Measurements from ENCODE around the gene IPMK. TPM values are rescaled to one million over a fixed set of nuclear protein-coding genes. Genes with fewer than 3 reads are reported as not detected.

IPMK gene
- total and polyA plus RNA-seq, 2 experiments from 2014 or later: 5.5 to 17.8 TPM

DNA sequence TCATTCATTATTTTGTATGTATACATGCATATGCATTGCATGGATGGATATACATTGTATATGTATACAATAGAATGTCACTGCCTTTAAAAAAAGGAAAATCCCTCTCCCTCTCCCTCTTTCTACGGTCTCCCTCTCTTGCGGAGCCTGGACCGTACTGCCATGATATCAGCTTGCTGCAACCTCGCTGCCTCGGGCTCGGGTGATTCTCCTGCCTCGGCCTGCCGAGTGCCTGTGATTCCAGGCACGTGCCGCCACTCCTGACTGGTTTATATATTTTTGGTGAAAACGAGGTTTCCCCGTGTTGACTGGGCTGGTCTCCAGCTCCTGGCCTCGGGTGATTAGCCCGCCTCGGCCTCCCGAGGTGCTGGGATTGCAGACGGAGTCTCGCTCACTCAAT is 24.4 kb downstream of the IPMK start (continued):
- TF ChIP-seq, protein P1, sequence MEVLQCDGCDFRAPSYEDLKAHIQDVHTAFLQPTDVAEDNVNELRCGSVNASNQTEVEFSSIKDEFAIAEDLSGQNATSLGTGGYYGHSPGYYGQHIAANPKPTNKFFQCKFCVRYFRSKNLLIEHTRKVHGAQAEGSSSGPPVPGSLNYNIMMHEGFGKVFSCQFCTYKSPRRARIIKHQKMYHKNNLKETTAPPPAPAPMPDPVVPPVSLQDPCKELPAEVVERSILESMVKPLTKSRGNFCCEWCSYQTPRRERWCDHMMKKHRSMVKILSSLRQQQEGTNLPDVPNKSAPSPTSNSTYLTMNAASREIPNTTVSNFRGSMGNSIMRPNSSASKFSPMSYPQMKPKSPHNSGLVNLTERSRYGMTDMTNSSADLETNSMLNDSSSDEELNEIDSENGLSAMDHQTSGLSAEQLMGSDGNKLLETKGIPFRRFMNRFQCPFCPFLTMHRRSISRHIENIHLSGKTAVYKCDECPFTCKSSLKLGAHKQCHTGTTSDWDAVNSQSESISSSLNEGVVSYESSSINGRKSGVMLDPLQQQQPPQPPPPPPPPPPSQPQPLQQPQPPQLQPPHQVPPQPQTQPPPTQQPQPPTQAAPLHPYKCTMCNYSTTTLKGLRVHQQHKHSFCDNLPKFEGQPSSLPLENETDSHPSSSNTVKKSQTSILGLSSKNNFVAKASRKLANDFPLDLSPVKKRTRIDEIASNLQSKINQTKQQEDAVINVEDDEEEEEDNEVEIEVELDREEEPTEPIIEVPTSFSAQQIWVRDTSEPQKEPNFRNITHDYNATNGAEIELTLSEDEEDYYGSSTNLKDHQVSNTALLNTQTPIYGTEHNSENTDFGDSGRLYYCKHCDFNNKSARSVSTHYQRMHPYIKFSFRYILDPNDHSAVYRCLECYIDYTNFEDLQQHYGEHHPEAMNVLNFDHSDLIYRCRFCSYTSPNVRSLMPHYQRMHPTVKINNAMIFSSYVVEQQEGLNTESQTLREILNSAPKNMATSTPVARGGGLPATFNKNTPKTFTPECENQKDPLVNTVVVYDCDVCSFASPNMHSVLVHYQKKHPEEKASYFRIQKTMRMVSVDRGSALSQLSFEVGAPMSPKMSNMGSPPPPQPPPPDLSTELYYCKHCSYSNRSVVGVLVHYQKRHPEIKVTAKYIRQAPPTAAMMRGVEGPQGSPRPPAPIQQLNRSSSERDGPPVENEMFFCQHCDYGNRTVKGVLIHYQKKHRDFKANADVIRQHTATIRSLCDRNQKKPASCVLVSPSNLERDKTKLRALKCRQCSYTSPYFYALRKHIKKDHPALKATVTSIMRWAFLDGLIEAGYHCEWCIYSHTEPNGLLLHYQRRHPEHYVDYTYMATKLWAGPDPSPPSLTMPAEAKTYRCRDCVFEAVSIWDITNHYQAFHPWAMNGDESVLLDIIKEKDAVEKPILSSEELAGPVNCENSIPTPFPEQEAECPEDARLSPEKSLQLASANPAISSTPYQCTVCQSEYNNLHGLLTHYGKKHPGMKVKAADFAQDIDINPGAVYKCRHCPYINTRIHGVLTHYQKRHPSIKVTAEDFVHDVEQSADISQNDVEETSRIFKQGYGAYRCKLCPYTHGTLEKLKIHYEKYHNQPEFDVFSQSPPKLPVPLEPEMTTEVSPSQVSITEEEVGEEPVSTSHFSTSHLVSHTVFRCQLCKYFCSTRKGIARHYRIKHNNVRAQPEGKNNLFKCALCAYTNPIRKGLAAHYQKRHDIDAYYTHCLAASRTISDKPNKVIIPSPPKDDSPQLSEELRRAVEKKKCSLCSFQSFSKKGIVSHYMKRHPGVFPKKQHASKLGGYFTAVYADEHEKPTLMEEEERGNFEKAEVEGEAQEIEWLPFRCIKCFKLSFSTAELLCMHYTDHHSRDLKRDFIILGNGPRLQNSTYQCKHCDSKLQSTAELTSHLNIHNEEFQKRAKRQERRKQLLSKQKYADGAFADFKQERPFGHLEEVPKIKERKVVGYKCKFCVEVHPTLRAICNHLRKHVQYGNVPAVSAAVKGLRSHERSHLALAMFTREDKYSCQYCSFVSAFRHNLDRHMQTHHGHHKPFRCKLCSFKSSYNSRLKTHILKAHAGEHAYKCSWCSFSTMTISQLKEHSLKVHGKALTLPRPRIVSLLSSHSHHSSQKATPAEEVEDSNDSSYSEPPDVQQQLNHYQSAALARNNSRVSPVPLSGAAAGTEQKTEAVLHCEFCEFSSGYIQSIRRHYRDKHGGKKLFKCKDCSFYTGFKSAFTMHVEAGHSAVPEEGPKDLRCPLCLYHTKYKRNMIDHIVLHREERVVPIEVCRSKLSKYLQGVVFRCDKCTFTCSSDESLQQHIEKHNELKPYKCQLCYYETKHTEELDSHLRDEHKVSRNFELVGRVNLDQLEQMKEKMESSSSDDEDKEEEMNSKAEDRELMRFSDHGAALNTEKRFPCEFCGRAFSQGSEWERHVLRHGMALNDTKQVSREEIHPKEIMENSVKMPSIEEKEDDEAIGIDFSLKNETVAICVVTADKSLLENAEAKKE (CRISPR knock-in tag; IDR thresholded peaks at IDR 0.05): no peak
- TF ChIP-seq STAT1 (IDR thresholded peaks at IDR 0.05; ENCODE audit: unreplicated experiment): no peak
- TF ChIP-seq, protein P2, sequence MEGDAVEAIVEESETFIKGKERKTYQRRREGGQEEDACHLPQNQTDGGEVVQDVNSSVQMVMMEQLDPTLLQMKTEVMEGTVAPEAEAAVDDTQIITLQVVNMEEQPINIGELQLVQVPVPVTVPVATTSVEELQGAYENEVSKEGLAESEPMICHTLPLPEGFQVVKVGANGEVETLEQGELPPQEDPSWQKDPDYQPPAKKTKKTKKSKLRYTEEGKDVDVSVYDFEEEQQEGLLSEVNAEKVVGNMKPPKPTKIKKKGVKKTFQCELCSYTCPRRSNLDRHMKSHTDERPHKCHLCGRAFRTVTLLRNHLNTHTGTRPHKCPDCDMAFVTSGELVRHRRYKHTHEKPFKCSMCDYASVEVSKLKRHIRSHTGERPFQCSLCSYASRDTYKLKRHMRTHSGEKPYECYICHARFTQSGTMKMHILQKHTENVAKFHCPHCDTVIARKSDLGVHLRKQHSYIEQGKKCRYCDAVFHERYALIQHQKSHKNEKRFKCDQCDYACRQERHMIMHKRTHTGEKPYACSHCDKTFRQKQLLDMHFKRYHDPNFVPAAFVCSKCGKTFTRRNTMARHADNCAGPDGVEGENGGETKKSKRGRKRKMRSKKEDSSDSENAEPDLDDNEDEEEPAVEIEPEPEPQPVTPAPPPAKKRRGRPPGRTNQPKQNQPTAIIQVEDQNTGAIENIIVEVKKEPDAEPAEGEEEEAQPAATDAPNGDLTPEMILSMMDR (conservative IDR thresholded peaks at IDR 0.05; ENCODE audit: low read depth in 2 of 2): no peak
- TF ChIP-seq NANOG (IDR thresholded peaks at IDR 0.05; ENCODE audit: borderline replicate concordance): no peak
- TF ChIP-seq, protein P3, sequence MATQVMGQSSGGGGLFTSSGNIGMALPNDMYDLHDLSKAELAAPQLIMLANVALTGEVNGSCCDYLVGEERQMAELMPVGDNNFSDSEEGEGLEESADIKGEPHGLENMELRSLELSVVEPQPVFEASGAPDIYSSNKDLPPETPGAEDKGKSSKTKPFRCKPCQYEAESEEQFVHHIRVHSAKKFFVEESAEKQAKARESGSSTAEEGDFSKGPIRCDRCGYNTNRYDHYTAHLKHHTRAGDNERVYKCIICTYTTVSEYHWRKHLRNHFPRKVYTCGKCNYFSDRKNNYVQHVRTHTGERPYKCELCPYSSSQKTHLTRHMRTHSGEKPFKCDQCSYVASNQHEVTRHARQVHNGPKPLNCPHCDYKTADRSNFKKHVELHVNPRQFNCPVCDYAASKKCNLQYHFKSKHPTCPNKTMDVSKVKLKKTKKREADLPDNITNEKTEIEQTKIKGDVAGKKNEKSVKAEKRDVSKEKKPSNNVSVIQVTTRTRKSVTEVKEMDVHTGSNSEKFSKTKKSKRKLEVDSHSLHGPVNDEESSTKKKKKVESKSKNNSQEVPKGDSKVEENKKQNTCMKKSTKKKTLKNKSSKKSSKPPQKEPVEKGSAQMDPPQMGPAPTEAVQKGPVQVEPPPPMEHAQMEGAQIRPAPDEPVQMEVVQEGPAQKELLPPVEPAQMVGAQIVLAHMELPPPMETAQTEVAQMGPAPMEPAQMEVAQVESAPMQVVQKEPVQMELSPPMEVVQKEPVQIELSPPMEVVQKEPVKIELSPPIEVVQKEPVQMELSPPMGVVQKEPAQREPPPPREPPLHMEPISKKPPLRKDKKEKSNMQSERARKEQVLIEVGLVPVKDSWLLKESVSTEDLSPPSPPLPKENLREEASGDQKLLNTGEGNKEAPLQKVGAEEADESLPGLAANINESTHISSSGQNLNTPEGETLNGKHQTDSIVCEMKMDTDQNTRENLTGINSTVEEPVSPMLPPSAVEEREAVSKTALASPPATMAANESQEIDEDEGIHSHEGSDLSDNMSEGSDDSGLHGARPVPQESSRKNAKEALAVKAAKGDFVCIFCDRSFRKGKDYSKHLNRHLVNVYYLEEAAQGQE (IDR thresholded peaks at IDR 0.05; ENCODE audit: unreplicated experiment): no peak
- TF ChIP-seq, protein P4, sequence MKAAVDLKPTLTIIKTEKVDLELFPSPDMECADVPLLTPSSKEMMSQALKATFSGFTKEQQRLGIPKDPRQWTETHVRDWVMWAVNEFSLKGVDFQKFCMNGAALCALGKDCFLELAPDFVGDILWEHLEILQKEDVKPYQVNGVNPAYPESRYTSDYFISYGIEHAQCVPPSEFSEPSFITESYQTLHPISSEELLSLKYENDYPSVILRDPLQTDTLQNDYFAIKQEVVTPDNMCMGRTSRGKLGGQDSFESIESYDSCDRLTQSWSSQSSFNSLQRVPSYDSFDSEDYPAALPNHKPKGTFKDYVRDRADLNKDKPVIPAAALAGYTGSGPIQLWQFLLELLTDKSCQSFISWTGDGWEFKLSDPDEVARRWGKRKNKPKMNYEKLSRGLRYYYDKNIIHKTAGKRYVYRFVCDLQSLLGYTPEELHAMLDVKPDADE (IDR thresholded peaks at IDR 0.05): no peak

All from GM23338 (cell line).